Stimulated activated CD4-positive, alpha-beta T cell treated with anti-CD3 and anti-CD28 coated beads, Interleukin-12 subunit alpha, Interleukin-12 subunit beta, amount 100 ng/mL, for 4 hours (primary cell): ENCODE data around the gene TP53I13.

Experiments
- DNase-seq: peaks from one replicate; pipeline ENCODE4 v3.0.0-alpha.2; 2020

TP53I13 gene

DNA sequence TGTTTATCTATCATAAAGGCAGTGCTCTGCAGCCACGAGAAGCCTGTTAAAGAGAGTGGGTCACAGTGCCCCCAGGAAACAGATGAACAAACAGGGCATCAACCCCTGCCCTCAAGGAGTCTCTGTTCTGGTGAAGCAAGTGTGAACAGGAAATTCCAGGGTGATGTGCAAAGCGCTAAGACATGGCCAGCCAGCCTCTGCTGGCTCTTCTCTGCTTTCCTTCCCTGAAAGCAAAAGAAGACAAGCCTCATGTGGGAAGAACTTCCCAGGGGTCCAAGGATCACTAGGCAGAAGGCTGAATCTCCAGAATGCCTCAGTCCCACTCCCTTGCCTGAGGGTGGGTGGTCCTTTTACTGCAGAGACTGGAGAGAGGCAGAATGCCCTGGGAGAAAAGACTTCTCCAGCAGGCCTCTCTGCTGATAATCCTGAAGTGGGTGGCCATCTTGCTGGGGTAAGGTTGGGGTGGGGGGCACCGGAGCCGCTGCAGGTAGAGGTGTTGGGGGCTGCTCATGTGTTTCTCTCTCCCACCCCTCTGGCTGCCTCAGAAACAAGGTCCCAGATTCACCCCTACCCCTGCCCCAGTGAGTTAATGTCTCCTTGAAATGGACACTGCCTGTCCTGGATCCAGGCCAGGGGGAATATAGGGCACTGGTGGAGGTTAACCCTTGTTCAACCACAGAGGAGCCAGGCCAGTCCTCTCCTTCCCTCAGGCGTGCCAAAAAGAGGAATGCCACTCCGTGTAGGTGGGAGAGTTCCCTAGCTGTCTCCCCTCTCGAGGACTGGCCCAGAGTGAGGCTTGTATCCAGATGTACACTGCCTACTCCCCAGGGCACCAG is 26.8 kb downstream of the TP53I13 start:
- DNase-seq = no peak

DNA sequence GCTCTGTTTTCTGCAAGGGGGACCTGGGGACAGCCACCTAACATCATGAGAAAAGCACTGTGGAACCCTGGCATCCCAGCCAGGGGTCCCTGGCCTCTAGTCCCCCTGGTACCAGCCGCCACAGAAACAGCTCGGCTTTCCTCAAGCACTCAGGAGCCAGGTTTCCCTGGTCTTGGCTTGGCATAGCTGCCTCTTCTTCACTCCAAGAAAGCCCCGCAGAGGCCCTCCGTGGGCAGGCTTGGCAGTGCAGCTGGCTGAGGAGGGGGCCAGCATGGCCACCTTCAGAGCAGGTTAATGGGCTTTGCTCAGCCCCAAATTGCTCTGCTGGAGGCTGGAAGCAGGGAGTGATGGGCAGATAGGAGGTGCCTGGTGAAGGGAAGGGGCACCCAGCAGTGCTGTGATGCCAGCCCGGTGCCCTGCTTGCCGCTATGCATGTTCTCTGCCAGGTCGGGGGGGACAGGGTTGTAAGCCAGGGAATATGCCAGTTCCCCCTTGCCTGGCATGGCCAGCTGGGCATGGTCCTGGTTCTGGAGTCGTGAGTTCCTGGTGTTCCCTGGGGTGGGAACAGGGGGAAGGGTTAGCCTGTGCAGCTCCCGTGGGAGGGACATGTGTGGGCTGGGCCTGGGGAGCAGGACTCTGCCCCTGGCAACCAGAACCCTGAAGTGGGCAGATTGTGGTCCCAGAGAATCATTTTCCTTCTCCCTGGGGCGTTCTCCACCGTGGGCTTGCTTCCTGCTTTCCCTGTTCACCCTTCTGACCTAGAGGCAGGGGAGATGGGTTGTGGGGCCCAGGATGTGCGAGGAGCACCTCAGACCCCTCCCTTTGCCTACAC is 27.7 kb downstream of the TP53I13 start:
- no peak for DNase-seq

DNA sequence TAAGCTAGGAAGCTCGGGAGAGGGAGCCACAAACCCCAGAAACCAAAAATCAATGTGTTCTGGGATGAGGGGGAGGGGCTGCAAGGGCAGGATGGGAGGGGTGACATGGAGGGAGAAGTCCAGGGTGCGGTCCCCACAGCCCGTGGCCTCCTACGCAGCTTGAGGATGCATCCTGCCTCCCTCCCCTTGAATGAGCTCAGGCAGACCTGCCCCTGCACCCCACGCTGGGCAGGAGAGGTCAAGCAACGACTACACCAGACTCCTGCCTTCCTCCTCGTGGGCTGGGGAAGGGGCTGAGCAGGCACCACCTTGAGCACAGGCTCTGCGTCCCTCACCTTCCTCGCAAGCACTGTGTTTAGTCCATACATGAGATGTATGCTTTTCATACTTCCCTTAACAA is 28.3 kb downstream of the TP53I13 start:
- no peak for DNase-seq

DNA sequence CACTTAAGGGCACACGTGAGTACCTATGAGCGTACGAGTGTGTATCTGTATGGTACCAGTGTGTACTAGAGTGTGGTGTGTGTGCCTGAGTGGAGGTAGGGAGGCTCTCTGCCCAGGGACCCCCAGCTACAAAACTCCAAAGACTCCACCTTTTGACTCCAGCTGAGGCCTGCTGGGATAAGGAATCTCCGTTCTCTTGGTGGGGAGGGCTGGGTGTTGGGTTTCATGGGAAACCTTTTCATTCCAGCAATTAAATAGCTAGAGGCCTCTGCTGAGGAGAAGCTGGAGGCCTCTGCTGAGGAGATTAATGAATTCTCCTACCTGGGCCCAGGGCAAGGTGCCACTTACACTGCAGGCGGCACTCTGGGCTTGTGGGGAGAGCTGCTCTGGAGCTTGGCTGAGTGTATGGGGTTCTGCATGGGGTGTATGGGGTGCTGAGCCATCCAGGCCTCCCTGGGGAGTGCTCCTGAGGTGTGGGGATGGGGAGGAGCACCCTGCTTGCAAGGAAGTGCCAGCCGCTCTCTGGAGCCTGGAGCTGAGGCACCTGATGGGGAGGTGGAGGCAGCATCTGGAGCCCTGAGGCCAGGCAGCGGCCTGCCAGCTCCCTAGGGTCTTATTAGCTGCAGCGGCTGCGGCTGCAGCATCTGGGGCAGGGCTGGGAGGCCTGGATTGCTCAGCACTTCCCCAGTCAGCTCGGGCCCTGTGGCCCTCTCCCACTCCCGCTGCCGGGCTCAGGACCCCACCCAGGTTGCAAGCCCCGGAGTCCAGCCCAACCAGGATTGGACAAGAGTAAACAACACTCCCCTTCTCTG is 29.1 kb downstream of the TP53I13 start:
- DNase-seq = no peak

DNA sequence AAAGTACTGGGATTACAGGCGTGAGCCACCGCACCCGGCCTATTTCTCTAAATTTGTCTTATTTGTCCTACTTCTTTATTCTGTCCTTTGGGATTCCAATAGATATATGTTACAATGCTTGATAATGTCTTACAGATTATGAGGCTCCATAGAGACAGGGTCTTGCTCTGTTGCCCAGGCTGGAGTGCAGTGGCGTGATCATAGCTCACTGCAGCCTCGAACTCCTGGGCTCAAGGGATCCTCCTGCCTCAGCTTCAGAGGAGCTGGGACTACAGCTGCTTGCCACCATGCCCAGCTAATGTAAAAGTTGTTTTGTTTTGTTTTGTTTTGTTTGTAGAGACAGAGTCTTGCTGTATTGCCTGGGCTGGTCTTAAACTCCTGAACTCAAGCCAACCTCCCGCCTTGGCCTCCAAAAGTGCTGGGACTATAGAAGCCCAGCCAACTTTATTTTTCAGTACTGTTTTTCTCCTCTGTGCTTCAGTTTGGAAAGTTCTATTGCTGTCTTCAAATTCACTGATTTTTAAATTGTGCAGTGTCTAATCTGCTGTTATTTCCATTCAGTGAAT is 34.7 kb downstream of the TP53I13 start:
- DNase-seq = no peak

DNA sequence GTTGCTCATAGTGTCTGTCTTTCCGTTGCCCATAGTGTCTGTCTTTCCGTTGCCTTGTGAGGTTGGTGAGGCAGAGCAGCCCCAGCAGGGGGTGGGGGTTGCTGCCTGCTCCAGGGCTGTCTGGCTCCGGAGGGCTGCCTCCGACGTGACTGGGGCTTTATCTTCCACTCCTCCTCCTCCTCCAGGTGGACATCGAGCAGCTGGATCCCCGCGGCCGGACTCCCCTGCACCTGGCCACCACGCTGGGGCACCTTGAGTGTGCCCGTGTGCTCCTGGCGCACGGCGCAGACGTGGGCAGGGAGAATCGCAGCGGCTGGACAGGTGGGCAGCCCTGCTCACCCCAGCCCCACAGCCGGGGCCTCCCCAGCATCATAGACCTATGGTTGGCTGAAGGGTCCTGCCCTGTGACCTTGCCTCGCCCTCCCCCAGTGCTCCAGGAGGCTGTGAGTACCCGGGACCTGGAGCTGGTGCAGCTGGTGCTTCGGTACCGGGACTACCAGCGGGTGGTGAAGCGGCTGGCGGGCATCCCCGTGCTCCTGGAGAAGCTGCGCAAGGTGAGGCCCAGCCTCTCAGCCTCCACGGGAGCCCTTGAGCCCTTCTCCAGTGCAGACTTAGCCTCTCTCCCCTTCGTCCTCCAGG is 39.2 kb downstream of the TP53I13 start:
- no peak for DNase-seq

DNA sequence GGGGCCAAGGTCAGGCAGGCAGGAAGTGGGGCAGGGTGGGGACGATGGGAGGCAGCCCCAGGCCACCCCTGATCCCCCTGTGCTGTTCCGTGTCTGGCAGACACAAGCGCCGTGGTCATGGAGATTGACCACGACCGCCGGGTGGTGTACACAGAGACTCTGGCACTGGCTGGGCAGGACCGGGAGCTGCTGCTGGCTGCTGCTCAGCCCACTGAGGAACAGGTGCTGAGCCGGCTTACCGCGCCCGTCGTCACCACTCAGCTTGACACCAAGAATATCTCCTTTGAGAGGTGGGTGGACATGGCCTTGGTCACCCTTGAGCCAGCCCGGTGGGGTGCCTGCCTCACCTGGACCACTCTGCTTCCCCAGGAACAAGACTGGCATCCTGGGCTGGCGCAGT is 40.5 kb downstream of the TP53I13 start:
- DNase-seq = no peak

DNA sequence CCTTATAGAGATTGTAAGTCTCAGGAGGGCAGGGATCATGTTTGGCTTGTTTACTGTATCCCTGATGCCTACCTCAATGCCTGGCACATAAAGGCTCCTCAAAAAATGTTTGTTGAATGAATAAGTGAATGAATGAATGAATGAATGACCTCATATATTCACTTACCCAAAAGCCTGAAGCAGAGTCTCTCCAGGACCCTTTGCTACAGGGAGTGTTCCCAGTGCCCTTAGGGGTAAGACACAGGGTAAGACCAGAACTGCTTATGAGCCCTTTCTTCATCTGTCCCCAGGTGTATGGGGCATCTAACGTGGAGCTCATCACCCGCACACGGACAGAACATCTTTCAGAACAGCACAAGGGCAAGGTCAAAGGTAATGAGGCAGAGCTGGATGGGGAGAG is 41.9 kb downstream of the TP53I13 start:
- no peak for DNase-seq

DNA sequence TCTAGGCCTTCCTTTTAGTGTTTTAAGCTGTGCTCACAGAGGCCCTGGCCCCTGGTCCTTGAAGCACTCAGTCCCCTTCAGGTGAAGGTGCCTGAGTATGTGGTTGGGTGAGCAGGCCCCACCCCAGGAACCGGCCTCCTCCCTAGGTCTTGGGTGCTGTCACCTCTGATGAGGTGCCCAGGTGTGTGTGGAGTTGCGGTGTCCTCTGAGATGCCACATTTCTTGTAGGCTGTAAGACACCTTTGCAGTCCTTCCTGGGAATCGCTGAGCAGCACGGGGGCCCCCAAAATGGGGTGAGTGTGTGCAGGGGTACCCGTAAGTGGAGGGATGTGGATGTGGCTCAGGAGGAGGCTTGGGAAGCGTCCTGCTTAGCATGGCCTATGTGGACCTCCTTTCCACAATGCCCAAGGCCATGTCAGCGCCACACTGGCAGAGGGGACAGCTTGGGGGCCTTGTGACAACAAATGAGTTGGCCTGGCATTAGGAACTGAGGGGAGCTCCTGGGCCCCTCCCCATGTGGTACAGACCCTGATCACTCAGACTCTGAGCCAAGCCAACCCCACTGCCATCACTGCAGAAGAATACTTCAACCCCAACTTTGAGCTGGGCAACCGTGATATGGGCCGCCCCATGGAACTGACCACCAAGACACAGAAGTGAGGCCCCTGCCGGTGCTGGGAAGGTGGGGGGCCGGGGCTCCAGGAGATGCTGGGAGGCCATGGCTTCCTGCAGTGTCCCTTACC is 43.0 kb downstream of the TP53I13 start:
- DNase-seq = no peak

DNA sequence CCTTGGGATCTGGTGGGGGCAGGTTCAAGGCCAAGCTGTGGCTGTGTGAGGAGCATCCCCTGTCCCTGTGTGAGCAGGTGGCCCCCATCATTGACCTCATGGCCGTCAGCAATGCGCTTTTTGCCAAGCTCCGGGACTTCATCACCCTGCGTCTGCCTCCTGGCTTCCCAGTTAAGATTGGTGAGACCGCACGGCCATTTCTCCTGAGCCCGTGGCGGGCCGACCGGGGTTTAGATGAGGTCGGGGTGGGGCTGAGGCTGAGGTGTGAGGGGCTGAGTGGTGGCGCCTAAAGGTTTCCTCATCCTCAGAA is 43.5 kb downstream of the TP53I13 start:
- DNase-seq = no peak

DNA sequence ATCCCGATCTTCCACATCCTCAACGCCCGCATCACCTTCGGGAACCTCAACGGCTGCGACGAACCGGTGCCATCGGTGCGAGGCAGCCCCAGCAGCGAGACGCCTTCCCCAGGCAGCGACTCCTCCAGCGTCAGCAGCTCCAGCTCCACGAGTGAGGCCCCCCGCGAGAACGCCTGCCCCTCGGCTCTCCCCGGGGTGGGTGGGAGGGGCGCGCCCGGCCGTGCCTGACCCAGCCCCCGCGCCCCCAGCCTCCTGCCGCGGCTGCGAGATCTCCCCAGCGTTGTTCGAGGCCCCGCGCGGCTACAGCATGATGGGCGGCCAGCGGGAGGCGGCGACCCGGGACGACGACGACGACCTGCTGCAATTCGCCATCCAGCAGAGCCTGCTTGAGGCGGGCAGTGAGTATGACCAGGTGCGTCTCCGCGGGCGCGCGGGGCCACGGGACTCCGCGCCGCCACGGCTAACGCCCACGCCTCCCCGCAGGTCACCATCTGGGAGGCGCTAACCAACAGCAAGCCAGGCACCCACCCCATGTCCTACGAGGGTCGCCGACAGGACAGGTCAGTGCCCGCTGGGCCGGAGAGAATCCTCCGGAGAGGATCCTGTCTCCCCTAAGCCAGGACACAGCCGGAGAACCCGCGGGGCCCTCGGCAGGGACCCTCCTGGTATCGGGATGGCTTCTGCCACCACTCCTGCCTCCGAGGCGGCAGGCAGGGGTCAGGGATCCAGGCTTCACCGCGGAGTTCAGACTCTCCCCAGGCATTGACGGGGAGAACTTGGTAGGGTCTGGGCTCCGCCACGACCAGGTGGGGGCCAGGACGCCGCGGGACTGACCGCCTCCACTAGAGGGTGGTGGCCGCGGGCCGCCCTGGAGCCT is 44.1 kb downstream of the TP53I13 start:
- no peak for DNase-seq

DNA sequence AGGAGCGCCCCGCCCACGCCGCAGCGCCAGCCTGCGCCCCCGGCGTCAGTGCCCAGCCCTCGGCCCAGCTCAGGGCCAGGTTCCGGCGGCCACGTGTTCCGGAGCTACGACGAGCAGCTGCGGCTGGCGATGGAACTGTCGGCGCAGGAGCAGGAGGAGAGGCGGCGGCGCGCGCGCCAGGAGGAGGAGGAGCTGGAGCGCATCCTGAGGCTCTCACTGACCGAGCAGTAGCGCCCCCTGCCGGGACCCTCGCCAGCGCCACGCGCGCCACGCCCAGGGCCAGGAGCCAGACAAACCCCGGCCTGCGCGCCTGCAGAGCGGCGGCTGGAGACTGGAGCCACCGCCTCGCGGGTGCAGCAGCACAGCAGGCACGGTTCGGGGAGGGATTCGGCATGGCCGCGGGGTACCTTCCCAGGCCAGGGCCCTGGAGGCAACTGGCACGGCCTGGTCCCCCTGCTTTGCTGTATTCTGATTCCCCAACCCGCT is 44.9 kb downstream of the TP53I13 start:
- peak; percentile 96 for DNase-seq

DNA sequence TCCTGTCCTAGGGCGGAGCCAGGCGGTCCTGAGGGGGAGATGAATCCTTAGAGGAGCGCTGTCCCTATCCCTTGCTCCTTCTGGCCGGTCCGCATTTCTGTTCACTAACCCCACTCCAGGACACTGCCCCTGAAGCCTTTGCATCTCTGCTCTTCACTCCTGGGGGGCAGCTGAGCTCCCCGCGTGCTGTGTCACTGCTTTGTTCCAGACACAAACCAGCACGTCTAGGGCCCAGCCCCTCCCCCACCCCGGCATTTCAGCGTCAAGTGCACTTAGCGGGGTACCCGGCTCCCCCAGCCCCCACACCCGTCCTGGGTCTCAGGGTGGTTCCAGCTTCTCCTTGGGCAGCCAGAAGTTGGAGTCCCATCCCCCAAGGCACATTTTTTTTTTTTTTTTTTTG is 45.4 kb downstream of the TP53I13 start:
- no peak for DNase-seq

DNA sequence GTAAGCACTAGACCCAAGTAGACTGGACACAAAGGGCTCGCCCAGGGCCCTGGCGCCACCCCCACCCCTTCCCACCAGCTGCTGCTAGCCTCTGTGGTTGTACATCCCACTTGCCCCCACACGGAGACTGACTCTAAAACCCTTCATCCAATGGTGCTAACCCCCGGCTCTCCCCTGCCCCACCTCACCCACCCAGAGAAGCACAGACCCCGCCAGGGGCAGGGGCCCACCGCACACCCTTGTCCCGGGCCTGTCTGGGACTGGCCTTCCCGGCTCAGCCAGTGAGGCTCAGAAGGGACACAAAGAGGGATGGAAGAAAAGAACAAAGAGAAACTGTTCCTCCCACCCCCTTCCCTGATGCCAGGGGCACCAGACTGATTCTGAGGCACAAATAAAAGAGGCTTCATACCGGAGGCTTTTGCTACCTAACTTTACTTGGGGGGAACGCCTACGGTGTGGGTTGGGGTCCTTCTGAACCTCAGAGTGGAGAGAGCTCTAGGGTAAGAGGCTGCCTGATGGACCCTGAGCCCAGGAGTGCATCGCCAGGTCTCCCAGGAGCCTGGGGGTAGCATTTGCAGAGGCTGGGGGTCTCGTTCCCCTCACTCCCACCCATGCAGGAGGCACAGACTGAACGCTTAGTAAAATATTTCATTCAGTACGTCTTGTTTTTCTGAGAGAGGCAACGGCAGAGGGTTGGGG is 46.0 kb downstream of the TP53I13 start:
- DNase-seq = no peak

DNA sequence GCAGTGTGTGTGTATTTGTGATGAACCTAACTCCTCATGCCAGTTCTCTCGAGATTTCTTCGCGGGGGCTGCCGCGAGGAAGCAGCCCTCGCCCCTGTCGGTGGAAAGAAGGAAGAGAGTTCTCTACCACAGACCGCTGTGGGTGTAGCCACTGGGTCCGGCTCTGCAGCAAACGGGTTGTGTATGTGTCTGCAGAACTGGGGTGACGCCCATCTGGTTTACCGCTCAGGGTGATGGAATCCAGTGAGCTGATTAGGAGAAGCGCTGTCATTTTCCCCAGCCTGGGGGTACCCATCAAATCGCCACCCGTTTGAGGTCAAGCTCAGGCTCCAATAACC is 46.5 kb downstream of the TP53I13 start:
- DNase-seq = peak; percentile 30

DNA sequence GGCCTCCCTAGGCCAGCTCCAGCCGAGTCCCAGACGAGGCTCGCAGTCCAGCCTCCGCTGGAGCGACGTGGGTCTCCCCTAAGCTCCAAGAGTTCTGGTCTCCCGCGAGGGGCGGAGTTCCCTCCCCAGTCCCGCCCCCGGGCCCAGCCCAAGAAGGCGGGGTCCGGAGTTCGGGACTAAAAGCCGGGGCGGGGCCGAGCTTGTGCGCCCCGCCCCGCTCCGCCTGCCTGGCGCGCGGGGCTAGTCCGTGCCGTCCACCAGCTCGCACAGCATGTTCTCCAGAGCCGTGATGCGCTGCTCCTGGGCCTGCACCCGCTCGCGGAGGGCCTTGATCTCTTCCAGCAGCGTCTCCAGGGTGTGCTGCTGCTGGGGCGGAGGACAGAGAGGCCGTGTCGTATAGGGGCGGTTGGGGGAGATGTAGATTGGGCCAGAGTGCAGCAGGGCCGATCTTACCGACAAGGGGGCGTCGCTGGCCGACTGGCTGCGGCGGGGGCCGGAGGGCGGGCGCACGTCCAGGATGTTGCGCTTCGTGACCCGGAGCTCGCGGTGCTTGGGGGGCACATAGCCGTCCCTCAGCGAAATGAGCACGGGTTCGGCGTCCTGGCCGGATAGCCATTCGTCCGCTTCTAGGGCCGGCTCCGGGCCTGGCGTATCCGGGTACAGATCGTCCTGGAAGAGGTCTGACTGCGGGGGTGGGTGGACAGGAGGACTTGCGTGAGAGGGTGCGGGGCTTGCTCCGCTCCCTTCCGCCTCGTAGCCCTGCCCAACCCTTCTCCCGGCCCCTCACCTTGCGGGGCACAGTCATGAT is 47.2 kb downstream of the TP53I13 start:
- DNase-seq = peak; percentile 82

DNA sequence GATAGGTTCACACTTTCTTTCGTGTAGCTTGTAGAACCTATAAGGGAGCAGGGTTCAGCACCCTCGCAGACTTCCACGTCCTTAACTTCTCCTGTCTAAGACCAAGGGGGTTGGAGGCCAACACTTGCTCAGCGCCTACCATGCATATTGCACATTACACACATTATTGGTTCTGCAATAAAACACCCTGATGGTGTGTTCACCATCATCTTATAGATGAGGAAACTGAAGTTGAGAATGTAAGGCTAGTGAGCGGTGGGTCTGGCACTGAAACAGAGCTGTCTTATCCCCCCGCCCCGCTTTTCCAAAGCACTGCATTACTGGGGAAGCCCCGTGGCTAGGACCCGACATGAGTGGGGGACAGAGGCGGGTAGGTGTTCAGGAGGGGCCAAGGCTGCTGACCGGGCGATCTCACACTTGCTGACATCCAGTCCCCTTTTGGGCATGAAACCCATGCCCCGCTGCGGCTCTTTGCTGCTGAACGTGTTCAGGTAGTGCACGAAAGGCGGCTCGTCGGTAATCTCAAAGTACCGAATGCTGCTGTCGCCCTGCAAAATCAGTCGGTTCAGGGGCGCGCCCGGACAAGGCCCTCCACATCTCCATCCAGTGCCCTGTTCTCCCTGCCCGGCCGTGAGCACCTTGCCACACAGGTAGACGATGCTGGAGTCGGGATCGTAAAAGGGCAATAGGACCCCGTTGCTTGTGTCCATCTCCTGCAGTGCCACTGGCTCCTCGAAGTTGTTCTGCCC is 48.0 kb downstream of the TP53I13 start:
- no peak for DNase-seq

DNA sequence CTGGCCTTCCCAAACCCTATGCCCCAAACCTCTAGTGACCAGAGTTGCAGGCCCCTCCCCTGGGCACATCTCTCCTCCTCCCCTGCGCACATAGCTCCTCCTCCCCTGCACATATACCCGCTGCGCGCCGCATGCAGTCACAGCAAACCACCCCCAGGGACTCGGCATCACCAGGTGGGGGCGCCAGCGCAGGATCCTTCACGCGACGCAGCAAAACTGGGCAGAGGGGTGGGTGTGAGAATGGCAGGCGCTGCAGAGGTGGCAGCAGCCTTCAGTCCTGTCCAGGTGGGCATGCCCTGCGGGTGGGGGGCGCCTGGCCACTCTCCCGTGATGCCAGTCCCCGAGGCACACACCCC is 48.6 kb downstream of the TP53I13 start:
- DNase-seq = peak; percentile 93
